Esophagus muscularis mucosa (tissue), 4 donors: ENCODE results near the gene LIX1. TPM values are rescaled to one million over a fixed set of nuclear protein-coding genes. Genes with fewer than 3 reads are reported as not detected.
"Not testable (repeated sequence)": the region's sequence is repeated elsewhere in the genome, so short reads cannot be mapped to it uniquely, and the experiment has no call there.

Experiments used
- DNase-seq: peaks from one replicate; pipeline ENCODE4 v3.0.0-alpha.2; 2017; ENCODE audit errors: extremely low spot score
- H3K27ac ChIP-seq, 4 donors: fragments of 200-600 bp; sonication (generic); replicated peaks in 1 of 4; 1 replicate in 3 of 4; 2 replicates in 1 of 4; pipeline ENCODE4 v1.5.1; 2016 to 2019; ENCODE audit warnings: mild to moderate bottlenecking in 1 of 4
- H3K27me3 ChIP-seq, 4 donors: fragments of 200-600 bp; sonication (generic); one replicate each; pipeline versions ENCODE4 v1.5.1 to v1.6.0; 2016 to 2019
- H3K36me3 ChIP-seq, 4 donors: fragments of 200-600 bp; sonication (generic); one replicate each; pipeline ENCODE4 v1.5.1; 2016 to 2019
- H3K4me1 ChIP-seq, 4 donors: fragments of 200-600 bp; sonication (generic); one replicate each; pipeline ENCODE4 v1.5.1; 2016 to 2019
- H3K4me3 ChIP-seq, 4 donors: fragments of 200-600 bp; sonication (generic); 1 replicate in 2 of 4; 2 replicates in 2 of 4; pipeline ENCODE4 v1.5.1; 2016 to 2019; ENCODE audit warnings: mild to moderate bottlenecking in 4 of 4, moderate library complexity in 1 of 4
- H3K9me3 ChIP-seq, 4 donors: fragments of 200-600 bp; sonication (generic); 1 replicate in 3 of 4; 2 replicates in 1 of 4; pipeline ENCODE4 v1.5.1; 2016 to 2019
- EP300 ChIP-seq: sonication (generic); formaldehyde crosslinking; IDR thresholded peaks from one replicate; pipeline ENCODE4 v1.6.1; 2017; ENCODE audit warnings: antibody characterized with exemption
- POLR2A ChIP-seq: fragments of 450-650 bp; IDR thresholded peaks from one replicate; pipeline ENCODE4 v1.6.1; 2017; ENCODE audit warnings: antibody characterized with exemption, moderate library complexity, mild to moderate bottlenecking, low read depth
- POLR2AphosphoS5 ChIP-seq, 2 donors: sonication (generic); formaldehyde crosslinking; IDR thresholded peaks; one replicate each; pipeline ENCODE4 v1.6.1; 2017; ENCODE audit warnings: antibody characterized with exemption in 2 of 2
- WGBS: methylation state at CpG from one replicate; pipeline ENCODE4 v1.1.5; 2018; 5-methylcytosine and 5-hydroxymethylcytosine counted together
- intact Hi-C: fragments of 100-400 bp; cut with DNase I; formaldehyde crosslinking; loops from one replicate; pipeline ENCODE4 v1.15.1; 2023
- total RNA-seq, 4 donors: library from RNA; depleted of rRNA; stranded (reverse); fragments of >200 nt; gene quantifications; one replicate each; pipeline versions ENCODE4 v1.1.0 to v1.2.1, GENCODE V29; 2016
- TF ChIP-seq, protein P1 (sequence below), 3 experiments: fragments of 200-600 bp in 2 of 3; fragments of 450-650 bp in 1 of 3; sonication (generic) in 2 of 3; IDR thresholded peaks; one replicate each; pipeline ENCODE4 v1.5.1; 2017 to 2019; ENCODE audit warnings: antibody characterized with exemption in 3 of 3, mild to moderate bottlenecking in 2 of 3, moderate library complexity in 1 of 3

LIX1 gene
- total RNA-seq, 4 donors from 2014 or later = 0.42 to 1.2 (median 0.67) TPM

- no peaks in the 10 kb centered on the region for H3K9me3 ChIP-seq
Measured at GRCh38 chr5:97182571-97183099, 40.2 kb upstream of the LIX1 start.

DNA sequence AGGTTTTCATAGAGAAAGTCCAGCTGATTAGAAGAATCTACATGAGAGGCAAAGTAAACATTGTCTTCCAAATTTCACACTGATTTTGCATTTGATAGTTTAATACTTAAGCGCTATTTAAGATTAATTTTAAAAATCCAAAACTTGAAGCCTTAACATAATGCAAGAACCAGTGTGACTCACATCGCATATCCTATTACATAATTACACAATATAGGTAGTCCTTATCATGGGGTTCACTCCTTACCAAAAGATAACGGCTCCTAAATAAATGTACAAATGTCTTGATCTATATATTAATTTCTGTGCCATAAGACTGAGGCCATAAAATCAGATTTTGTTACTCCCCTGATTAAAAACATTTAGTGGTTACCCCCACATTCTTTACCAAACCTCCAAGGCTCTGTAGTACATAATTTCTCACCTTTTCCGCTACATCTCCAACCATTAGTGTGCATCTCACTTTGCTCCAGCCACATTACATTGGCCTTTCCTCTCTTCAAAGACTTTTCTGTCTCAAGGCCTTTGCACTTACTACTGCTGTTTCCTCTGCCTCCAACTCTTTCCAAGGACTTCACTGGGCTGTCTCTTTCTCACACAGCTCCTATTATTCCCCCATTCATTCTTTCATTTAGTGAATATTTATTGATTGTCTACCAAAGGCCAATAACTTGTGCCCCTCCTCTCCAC lies 39.6 kb upstream of the LIX1 start:
- intact Hi-C loops = no loop called here
- H3K27ac ChIP-seq = peak overlapping the region in 2 of 4 donors; percentile 84 to 88
- H3K27me3 ChIP-seq = no peaks in the 10 kb centered on the region
- WGBS = 82% methylated on average over 4 of the region's 4 CpGs
- H3K36me3 ChIP-seq = peaks cover 19 to 30% (median 21%) of the 10 kb centered on the region in 4 donors
- no peaks in the 10 kb centered on the region for H3K9me3 ChIP-seq
- H3K4me1 ChIP-seq = peaks cover 24 to 30% (median 29%) of the 10 kb centered on the region in 4 donors
- peak overlapping the region; percentile 79 to 81 (median 80) for H3K4me3 ChIP-seq
- no peak for DNase-seq
- TF ChIP-seq POLR2A = no peak
- TF ChIP-seq, protein P1, sequence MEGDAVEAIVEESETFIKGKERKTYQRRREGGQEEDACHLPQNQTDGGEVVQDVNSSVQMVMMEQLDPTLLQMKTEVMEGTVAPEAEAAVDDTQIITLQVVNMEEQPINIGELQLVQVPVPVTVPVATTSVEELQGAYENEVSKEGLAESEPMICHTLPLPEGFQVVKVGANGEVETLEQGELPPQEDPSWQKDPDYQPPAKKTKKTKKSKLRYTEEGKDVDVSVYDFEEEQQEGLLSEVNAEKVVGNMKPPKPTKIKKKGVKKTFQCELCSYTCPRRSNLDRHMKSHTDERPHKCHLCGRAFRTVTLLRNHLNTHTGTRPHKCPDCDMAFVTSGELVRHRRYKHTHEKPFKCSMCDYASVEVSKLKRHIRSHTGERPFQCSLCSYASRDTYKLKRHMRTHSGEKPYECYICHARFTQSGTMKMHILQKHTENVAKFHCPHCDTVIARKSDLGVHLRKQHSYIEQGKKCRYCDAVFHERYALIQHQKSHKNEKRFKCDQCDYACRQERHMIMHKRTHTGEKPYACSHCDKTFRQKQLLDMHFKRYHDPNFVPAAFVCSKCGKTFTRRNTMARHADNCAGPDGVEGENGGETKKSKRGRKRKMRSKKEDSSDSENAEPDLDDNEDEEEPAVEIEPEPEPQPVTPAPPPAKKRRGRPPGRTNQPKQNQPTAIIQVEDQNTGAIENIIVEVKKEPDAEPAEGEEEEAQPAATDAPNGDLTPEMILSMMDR (IDR thresholded peaks at IDR 0.05) = no peak
- TF ChIP-seq POLR2AphosphoS5 (IDR thresholded peaks at IDR 0.05) = no peak
- no peak for TF ChIP-seq EP300

More at GRCh38 chr5:97182571-97183099, 40.2 kb upstream of the LIX1 start:
- Histone ChIP-seq H3K27me3 (no peaks in the 10 kb centered on the region), H3K36me3 (peaks cover 13 to 23% (median 15%) of the 10 kb centered on the region in 4 donors), H3K4me3 (peak overlapping the region; percentile 79 to 81 (median 80)), H3K27ac (peak overlapping the region; percentile 84 to 88 (median 86)), H3K4me1 (peaks cover 24 to 30% (median 29%) of the 10 kb centered on the region in 4 donors)
- WGBS = 0% methylated on average over 12 of the region's 12 CpGs
- TF ChIP-seq EP300 (no peak), POLR2A (no peak), POLR2AphosphoS5 (IDR thresholded peaks at IDR 0.05) (no peak)
- TF ChIP-seq, protein P1 (IDR thresholded peaks at IDR 0.05) = no peak
- DNase-seq = no peak
- intact Hi-C loops = no loop called here

- DNase-seq, H3K27me3 ChIP-seq, H3K9me3 ChIP-seq, H3K4me3 ChIP-seq, H3K27ac ChIP-seq, intact Hi-C loops: not testable (repeated sequence)
- H3K36me3 ChIP-seq = peaks cover 41 to 54% (median 46%) of the 10 kb centered on the region in 4 donors
- peaks cover 24 to 30% (median 29%) of the 10 kb centered on the region in 4 donors for H3K4me1 ChIP-seq
- WGBS = 88% methylated on average over 3 of the region's 3 CpGs
Measured at GRCh38 chr5:97179457-97179856, 37.0 kb upstream of the LIX1 start.

- Histone ChIP-seq H3K9me3 (no peaks in the 10 kb centered on the region), H3K4me3 (no peak overlapping the region), H3K4me1 (peaks cover 0 to 7% (median 0%) of the 10 kb centered on the region in 4 donors), H3K27ac (no peak overlapping the region), H3K36me3 (peaks cover 54 to 100% (median 84%) of the 10 kb centered on the region in 4 donors), H3K27me3 (no peaks in the 10 kb centered on the region)
- TF ChIP-seq POLR2A (no peak), EP300 (no peak), POLR2AphosphoS5 (IDR thresholded peaks at IDR 0.05) (no peak)
- TF ChIP-seq, protein P1 (IDR thresholded peaks at IDR 0.05) = no peak
- intact Hi-C loops = no loop called here
- no peak for DNase-seq
Measured at GRCh38 chr5:97172227-97172626, 29.8 kb upstream of the LIX1 start.

GRCh38 chr5:97171703-97172102 lies 29.3 kb upstream of the LIX1 start:
- H3K27me3 ChIP-seq = no peaks in the 10 kb centered on the region
- DNase-seq = no peak
- H3K4me1 ChIP-seq = peaks cover 0 to 12% (median 0%) of the 10 kb centered on the region in 4 donors
- intact Hi-C loops = no loop called here
- H3K4me3 ChIP-seq = no peak overlapping the region
- H3K27ac ChIP-seq = no peak overlapping the region
- TF ChIP-seq POLR2AphosphoS5 (IDR thresholded peaks at IDR 0.05) = no peak
- no peak for TF ChIP-seq POLR2A
- H3K36me3 ChIP-seq = peaks cover 53 to 100% (median 84%) of the 10 kb centered on the region in 4 donors
- WGBS = 76% methylated on average over 3 of the region's 3 CpGs
- H3K9me3 ChIP-seq = no peaks in the 10 kb centered on the region
